Hepatocyte (in vitro differentiated cells): ENCODE data around the gene CASS4. TPM values are rescaled to one million over a fixed set of nuclear protein-coding genes. Genes with fewer than 3 reads are reported as not detected.

Source experiments
- DNase-seq: peaks from one replicate; pipeline ENCODE4 v3.0.0-alpha.2; 2016; ENCODE audit warnings: low spot score
- H2AFZ ChIP-seq: fragments of 200-600 bp; sonication (generic); 2 replicates; pipeline ENCODE4 v1.6.0; 2016; ENCODE audit warnings: antibody characterized with exemption, mild to moderate bottlenecking
- H3K27ac ChIP-seq: fragments of 200-600 bp; sonication (generic); 2 replicates; pipeline ENCODE4 v1.5.1; 2016; ENCODE audit warnings: mild to moderate bottlenecking
- H3K27me3 ChIP-seq: fragments of 200-600 bp; sonication (generic); 2 replicates; pipeline ENCODE4 v1.6.1; 2016
- H3K36me3 ChIP-seq: fragments of 200-600 bp; sonication (generic); replicated peaks from 2 replicates; pipeline ENCODE4 v1.5.1; 2016; ENCODE audit warnings: low read depth; ENCODE audit not compliant: insufficient read depth
- H3K4me1 ChIP-seq: fragments of 200-600 bp; sonication (generic); 2 replicates; pipeline ENCODE4 v1.5.1; 2016; ENCODE audit warnings: mild to moderate bottlenecking, moderate library complexity; ENCODE audit not compliant: insufficient read depth
- H3K4me2 ChIP-seq: fragments of 200-600 bp; sonication (generic); 2 replicates; pipeline ENCODE4 v1.6.0; 2016
- H3K4me3 ChIP-seq: fragments of 200-600 bp; sonication (generic); 2 replicates; pipeline ENCODE4 v1.5.1; 2016; ENCODE audit warnings: mild to moderate bottlenecking
- H3K79me2 ChIP-seq: fragments of 200-600 bp; sonication (generic); 2 replicates; pipeline ENCODE4 v1.6.0; 2017; ENCODE audit warnings: mild to moderate bottlenecking
- H3K9me2 ChIP-seq: fragments of 200-600 bp; sonication (generic); replicated peaks from 2 replicates; pipeline ENCODE4 v1.6.0; 2017; ENCODE audit warnings: mild to moderate bottlenecking; ENCODE audit not compliant: insufficient read depth
- H3K9me3 ChIP-seq: fragments of 200-600 bp; sonication (generic); 2 replicates; pipeline ENCODE4 v1.5.1; 2016; ENCODE audit warnings: low read depth, mild to moderate bottlenecking
- H4K20me1 ChIP-seq: fragments of 200-600 bp; sonication (generic); 2 replicates; pipeline ENCODE4 v1.6.0; 2016; ENCODE audit warnings: mild to moderate bottlenecking; ENCODE audit not compliant: insufficient read depth, poor library complexity, severe bottlenecking
- EZH2 ChIP-seq: fragments of 200-600 bp; sonication (generic); IDR thresholded peaks from 2 replicates; pipeline ENCODE4 v1.6.1; 2016; ENCODE audit warnings: antibody characterized with exemption, mild to moderate bottlenecking, borderline replicate concordance
- EZH2phosphoT487 ChIP-seq: fragments of 200-600 bp; sonication (generic); IDR thresholded peaks from one replicate; pipeline ENCODE4 v1.6.1; 2018; ENCODE audit warnings: antibody characterized with exemption, mild to moderate bottlenecking, low read depth, moderate library complexity; ENCODE audit not compliant: unreplicated experiment, severe bottlenecking
- WGBS: methylation state at CpG from one replicate; pipeline ENCODE4 v1.1.6; 2016; ENCODE audit warnings: low lambda C conversion rate; ENCODE audit errors: missing lambda C conversion rate; 5-methylcytosine and 5-hydroxymethylcytosine counted together
- polyA plus RNA-seq: library from polyadenylated mRNA; unstranded; fragments of >200 nt; fragmentation: Nextera tagmentation; extraction: Ambion mirVana; gene quantifications from 2 replicates; pipeline ENCODE4 v1.2.1, GENCODE V29; 2016
- total RNA-seq: library from RNA; depleted of rRNA; stranded (reverse); fragments of >200 nt; gene quantifications from 2 replicates; pipeline ENCODE4 v1.2.3, GENCODE V29; 2014
- TF ChIP-seq, protein P1 (sequence below): fragments of 200-600 bp; sonication (generic); IDR thresholded peaks from 2 replicates; pipeline ENCODE4 v1.5.1; 2016; ENCODE audit warnings: antibody characterized with exemption, mild to moderate bottlenecking; ENCODE audit not compliant: poor library complexity

The CASS4 gene
- total and polyA plus RNA-seq, 2 experiments from 2014 or later: 0.13 TPM; not detected in 1

DNA sequence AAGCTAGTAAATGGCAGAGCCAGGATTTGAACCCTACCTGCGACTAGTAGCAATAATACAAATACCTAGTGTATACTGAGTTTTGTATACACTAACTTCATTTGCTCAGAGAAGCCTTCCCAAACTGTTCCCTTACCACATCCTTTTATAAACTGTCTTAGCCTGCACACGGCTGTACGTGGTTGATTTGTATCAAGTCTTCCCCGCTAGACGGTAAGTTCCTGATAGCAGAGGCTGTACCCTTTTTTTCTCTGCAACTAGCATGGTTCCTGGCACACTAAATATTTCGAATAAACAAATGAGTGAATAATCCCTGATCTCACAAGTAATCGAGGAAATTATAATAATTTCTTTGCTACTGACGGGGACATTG, 57.0 kb downstream of the CASS4 start:
- Histone ChIP-seq H2AFZ (peak overlapping the region; percentile 92), H4K20me1 (no peaks in the 10 kb centered on the region), H3K4me1 (peaks cover 9% of the 10 kb centered on the region), H3K36me3 (no peaks in the 10 kb centered on the region), H3K27me3 (no peaks in the 10 kb centered on the region), H3K9me2 (no peaks in the 10 kb centered on the region), H3K9me3 (no peaks in the 10 kb centered on the region), H3K79me2 (peaks cover 28% of the 10 kb centered on the region), H3K4me3 (peak overlapping the region; percentile 81), H3K27ac (peak overlapping the region; percentile 84), H3K4me2 (peak overlapping the region; percentile 78)
- 29% methylated on average over 8 of the region's 8 CpGs for WGBS
- no peak for TF ChIP-seq EZH2phosphoT487
- TF ChIP-seq EZH2: no peak
- TF ChIP-seq, protein P1, sequence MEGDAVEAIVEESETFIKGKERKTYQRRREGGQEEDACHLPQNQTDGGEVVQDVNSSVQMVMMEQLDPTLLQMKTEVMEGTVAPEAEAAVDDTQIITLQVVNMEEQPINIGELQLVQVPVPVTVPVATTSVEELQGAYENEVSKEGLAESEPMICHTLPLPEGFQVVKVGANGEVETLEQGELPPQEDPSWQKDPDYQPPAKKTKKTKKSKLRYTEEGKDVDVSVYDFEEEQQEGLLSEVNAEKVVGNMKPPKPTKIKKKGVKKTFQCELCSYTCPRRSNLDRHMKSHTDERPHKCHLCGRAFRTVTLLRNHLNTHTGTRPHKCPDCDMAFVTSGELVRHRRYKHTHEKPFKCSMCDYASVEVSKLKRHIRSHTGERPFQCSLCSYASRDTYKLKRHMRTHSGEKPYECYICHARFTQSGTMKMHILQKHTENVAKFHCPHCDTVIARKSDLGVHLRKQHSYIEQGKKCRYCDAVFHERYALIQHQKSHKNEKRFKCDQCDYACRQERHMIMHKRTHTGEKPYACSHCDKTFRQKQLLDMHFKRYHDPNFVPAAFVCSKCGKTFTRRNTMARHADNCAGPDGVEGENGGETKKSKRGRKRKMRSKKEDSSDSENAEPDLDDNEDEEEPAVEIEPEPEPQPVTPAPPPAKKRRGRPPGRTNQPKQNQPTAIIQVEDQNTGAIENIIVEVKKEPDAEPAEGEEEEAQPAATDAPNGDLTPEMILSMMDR: no peak
- DNase-seq: no peak

DNA sequence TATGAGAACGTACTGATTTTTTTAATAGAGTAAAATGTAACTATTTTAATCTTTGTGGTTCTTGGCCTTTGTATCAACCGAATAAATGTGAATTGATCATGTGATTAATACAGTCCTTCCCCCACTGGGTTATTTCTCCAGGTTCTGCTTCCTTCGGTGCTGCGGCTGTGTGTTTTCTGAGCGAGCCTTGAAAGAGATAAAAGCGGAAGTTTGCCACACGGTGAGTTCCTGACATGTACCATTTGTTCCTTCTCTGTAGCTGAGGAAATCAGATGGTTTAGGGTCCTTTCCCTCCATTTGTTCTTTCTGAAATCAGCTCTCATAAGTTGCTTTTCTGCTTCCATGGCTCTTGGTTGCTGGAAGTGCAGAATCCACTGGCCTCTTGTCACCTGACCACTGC, 71.9 kb downstream of the CASS4 start:
- WGBS: 97% methylated on average over 7 of the region's 7 CpGs

DNA sequence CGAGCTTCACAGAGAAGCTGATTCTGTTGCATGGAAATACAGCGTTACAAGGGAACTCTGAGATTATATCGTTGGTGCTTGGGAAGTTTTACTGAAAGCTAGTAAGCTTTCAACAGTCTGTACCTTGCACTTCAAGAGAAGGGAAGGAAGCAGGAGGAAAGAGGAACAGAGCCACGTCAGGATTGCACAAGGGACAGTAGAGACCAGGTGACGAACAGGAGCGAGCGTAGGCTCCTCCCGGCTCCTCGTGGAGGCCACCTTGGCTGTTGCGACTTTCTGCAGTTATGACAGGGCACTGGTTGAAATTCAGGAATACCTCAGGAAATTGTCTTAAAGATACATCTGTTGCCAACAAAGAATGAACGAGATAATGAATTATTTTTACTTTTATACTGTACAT, 75.2 kb downstream of the CASS4 start:
- H3K27me3 ChIP-seq: no peaks in the 10 kb centered on the region
- H4K20me1 ChIP-seq: no peaks in the 10 kb centered on the region
- no peaks in the 10 kb centered on the region for H3K36me3 ChIP-seq
- no peak overlapping the region for H3K4me2 ChIP-seq
- no peak overlapping the region for H3K4me3 ChIP-seq
- no peak for DNase-seq
- no peak overlapping the region for H3K27ac ChIP-seq
- peaks cover 6% of the 10 kb centered on the region for H3K79me2 ChIP-seq
- TF ChIP-seq EZH2phosphoT487 (no peak), EZH2 (no peak)
- TF ChIP-seq, protein P1: no peak
- WGBS: 91% methylated on average over 11 of the region's 11 CpGs
- no peaks in the 10 kb centered on the region for H3K4me1 ChIP-seq
- no peaks in the 10 kb centered on the region for H3K9me3 ChIP-seq
- no peak overlapping the region for H2AFZ ChIP-seq
- H3K9me2 ChIP-seq: no peaks in the 10 kb centered on the region

More for the DNA sequence above, 71.9 kb downstream of the CASS4 start:
- Histone ChIP-seq H3K79me2 (peaks cover 3% of the 10 kb centered on the region), H3K4me3 (no peak overlapping the region), H3K9me3 (no peaks in the 10 kb centered on the region), H3K27me3 (no peaks in the 10 kb centered on the region), H3K9me2 (no peaks in the 10 kb centered on the region), H4K20me1 (no peaks in the 10 kb centered on the region), H2AFZ (no peak overlapping the region), H3K4me2 (no peak overlapping the region), H3K4me1 (no peaks in the 10 kb centered on the region), H3K27ac (no peak overlapping the region), H3K36me3 (no peaks in the 10 kb centered on the region)
- DNase-seq: no peak
- TF ChIP-seq EZH2phosphoT487 (no peak), EZH2 (no peak)
- TF ChIP-seq, protein P1: no peak

DNA sequence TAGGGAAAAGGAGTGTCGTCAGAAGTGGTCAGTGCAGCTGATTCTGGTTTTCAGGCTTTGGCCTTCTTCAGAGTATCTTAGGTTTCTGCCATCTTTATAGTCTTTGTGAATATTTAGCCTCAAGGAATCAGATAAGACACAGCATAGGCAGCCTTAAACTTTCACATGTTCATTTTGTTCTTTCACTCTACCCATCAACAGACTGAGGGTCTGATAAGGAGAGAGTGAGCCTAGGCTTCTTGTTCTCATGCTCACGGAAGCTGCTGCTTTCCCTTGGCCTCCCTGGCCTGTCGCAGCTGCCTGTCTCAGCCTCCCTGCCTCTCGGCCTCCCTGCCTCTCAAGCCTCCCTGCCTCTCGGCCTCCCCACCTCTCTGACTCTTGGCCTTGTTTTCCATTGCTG, 76.5 kb downstream of the CASS4 start:
- Histone ChIP-seq H2AFZ (no peak overlapping the region), H3K36me3 (no peaks in the 10 kb centered on the region)

More for the DNA sequence above, 76.5 kb downstream of the CASS4 start:
- Histone ChIP-seq H3K4me3 (no peak overlapping the region), H3K27ac (no peak overlapping the region), H3K9me3 (no peaks in the 10 kb centered on the region), H3K9me2 (no peaks in the 10 kb centered on the region), H3K79me2 (peaks cover 8% of the 10 kb centered on the region), H3K4me2 (no peak overlapping the region), H4K20me1 (no peaks in the 10 kb centered on the region), H3K4me1 (no peaks in the 10 kb centered on the region), H3K27me3 (no peaks in the 10 kb centered on the region)
- TF ChIP-seq EZH2phosphoT487: no peak
- TF ChIP-seq, protein P1: no peak
- no peak for DNase-seq
- WGBS: 98% methylated on average over 5 of the region's 5 CpGs
